GM12872 (cell line): Measurements from ENCODE around the gene ASAH2.

ENCODE experiments used
- TF ChIP-seq, protein P1 (sequence below): IDR thresholded peaks from 3 replicates; pipeline ENCODE4 v1.5.1; 2011; ENCODE audit warnings: low read depth, mild to moderate bottlenecking, low read length, moderate library complexity; ENCODE audit not compliant: insufficient read depth

Gene ASAH2

DNA sequence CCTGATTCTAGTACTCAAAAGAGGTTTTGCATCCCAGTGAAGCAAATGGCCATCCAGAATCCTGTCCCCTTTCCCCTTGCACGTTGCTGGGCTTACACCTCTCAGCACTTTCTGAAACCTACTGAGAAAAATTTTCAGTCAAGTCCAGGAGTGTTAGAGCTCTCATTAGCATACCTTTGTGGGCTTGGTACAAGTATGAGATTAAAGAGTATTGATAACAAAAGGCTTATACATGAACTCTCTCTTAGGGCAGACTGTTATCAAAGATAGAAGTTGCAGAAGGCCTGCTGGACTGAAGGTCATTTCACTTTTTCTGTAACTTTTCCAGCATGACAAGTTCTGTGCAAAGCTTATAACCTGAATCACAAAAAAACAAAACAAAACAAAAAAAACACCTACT, at the start of gene ASAH2:
ASAH2 (minus strand) TSS at position 123 of the 400 bp plus-strand sequence. CDS start 2,906 bp downstream, outside the sequence.
- TF ChIP-seq, protein P1, sequence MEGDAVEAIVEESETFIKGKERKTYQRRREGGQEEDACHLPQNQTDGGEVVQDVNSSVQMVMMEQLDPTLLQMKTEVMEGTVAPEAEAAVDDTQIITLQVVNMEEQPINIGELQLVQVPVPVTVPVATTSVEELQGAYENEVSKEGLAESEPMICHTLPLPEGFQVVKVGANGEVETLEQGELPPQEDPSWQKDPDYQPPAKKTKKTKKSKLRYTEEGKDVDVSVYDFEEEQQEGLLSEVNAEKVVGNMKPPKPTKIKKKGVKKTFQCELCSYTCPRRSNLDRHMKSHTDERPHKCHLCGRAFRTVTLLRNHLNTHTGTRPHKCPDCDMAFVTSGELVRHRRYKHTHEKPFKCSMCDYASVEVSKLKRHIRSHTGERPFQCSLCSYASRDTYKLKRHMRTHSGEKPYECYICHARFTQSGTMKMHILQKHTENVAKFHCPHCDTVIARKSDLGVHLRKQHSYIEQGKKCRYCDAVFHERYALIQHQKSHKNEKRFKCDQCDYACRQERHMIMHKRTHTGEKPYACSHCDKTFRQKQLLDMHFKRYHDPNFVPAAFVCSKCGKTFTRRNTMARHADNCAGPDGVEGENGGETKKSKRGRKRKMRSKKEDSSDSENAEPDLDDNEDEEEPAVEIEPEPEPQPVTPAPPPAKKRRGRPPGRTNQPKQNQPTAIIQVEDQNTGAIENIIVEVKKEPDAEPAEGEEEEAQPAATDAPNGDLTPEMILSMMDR, result no peak

DNA sequence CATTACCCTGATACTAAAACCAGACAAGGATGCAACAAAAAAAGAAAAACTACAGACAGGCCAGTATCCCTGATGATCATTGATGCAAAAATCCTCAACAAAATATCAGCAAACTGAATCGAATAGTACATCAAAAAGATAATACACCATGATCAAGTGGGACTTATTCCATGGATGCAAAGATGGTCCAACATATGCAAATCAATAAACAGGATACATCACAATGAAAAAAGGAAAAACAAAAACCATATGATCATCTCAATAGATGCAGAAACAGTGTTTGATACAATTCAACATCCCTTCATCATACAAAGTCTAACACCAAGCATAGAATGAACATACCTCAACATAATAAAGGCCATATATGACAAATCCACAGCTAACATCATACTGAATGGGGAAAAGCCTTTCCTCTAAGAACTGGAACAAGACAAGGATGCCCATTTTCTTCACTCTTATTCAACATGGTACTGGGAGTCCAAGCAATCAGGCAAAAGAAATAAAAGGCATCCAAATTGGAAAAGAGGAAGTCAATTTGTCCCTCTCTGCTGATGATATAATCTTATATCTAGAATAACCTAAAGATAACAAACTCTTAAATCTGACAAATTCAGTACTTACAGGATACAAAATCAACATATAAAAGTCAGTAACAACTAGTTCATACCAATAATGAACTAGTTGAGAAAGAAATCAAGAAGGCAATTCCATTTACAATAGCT, 48.8 kb upstream of the ASAH2 start:
- TF ChIP-seq, protein P1, result no peak

DNA sequence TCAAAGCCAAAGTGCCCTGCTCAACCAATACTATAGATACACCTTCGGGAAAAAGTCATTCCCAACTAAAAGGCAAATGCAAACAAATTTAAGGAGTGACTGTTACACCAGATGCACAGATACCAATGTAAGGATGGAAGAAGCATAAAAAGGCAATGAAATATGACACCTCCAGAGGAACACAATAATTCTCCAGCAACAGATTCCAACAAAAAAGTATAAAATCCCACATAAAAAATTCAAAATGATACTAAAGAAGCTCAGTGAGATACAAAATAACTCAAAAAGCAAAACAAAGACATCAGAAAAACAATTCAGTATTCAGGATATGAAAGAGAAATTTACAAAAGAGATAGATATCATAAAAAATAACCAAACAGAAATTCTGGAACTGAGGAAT, 44.1 kb upstream of the ASAH2 start:
- TF ChIP-seq, protein P1, result no peak

DNA sequence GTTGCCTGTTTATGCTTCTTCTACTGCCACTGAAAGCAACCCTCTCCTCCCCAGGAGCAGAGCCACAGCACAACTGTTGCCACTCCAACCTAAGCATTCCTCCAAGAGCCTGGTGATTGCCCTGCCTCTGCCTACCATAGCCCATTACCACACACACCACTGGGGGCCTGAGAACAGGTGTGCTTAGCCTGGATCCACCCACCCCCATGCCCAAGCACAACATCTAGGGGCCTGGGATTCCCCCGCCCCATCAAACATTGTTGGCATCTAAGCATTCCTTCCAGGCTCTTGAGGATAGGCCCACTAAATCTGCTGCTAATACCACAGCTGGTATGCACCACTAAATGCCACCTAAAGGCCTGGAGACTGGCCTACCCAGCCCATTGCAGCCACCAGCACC, 43.3 kb upstream of the ASAH2 start:
- TF ChIP-seq, protein P1, result no peak

DNA sequence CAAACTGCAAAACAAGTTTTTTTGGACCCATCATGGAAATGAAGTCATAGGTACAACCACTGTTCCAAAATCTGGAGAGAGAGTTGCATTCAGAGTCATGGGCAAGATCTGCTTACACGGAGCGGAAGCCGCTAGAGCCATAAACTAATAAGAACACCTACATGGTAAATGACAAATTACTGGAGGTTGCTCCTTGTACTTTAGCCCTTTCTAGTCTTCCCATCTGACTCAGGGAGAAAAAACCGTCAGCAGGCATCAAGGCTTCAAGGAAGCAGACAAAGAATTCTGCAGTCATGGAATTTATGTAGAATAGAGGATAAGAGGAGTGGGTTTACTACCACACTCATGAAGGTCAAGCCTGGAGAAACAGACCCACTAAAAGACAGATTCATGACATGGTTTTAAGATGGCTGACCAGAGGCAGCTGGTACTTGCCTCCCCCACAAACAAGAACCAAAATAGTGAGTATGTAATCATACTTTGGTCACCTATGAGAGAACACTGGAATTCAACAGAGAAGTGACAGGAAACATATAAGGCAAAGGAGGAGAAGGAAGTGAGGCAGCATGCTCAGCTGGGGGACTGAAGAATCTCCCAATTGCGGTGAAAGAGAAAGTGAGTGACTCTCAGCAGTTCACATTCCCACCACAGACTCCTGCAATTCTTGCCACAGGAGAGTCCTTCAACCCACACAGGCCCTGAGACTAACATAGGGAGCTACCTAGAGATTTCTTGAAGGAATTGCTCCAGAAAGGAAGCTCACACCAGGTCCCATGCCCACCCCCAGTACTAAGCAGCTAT, 42.4 kb upstream of the ASAH2 start:
- TF ChIP-seq, protein P1, result no peak

DNA sequence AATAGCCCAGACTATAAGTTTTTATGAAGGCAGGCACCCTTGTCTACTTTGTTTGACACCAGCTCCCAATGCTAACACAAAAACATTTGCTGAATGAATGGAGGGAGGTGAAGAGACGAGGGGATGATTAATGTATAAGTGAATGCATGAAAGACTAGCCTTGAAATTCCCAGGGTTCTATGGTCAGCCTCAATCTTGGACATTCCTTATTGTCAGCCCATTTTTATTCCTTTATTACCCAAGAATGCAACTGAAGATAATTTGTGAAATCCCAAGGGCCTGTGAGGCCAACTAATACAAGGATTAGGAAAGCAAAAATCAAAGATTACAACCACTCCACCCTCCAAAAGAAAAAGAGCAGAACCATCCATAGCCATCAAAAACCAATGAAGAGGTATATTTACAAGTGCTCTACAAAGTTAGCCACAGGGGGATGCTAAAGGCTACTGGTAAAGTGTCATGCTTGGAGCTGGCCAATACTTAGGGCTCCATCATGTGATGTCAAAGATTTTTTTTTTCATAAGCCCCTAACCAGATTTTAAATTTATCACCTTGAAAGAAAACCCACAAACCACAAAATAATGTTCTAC, 40.0 kb upstream of the ASAH2 start:
- TF ChIP-seq, protein P1, result peak; percentile 65

DNA sequence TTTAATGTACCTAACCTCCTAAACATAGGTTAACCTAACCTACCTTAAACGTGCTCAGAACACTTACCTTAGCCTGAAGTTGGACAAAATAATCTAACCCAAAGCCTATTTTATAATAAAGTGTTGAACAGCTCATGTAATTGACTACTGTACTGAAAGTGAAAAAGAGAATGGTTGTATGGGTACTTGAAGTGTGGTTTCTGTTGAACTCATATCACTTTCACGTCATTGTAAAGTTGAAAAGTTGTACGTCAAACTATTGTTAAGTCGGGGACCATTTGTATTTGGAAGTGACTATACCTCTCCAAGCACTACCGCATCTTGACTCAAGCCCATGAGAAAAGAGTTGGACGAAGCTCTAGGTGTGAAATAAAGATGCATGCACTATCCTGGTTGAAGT, 37.9 kb upstream of the ASAH2 start:
- TF ChIP-seq, protein P1, result no peak
